NOMO-1 treated with DMSO at 0.1 percent for 48 hours (cell line): Measurements from ENCODE around the gene DDX27.

Experiments
- DNase-seq: peaks from one replicate; lab custom pipeline; 2025; ENCODE audit not compliant: unreplicated experiment; lab: John Stamatoyannopoulos, UW

Gene DDX27

GRCh38 chr20:49247792-49248191, 28.6 kb downstream of the DDX27 start:
- DNase-seq, result no peak

- DNase-seq, result no peak
These were observed 29.1 kb downstream of the DDX27 start for GRCh38 chr20:49248301-49248700.

DNA sequence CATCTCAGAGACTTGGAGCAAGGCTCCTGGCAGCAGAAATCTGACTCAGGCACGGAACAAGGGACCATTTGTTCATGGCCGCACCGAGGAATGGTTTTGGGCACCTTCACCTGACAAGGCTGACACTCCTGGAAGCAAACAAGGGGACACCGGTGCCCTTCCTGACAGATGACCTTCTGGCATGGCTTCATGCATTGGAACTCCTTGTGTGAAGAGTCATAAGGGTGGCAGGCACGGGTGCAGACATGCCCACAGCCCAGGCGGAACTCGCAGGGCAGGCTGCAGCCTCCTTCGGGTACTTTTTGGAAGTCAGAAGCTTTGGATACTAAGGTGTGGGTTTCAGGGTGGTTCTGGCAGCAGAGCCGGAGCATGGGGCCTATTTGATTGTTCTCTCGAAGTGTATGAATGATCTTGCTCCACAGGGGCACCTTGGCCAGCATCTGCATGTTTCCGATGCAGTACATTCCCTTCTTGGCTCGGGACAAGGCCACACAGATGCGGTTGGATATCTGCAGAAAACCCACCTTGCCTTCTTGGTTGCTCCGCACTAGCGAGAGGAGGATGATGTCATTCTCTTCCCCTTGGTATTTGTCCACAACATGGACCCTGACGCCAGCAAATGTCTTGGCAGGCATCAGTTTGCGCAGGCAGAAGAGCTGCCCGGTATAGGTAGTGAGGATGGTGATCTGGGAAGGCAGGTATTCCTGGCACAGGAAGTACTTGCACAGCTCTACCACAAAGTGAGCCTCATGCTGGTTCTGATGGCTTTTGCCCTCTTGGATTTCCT, 29.9 kb downstream of the DDX27 start:
- DNase-seq, result no peak

- no peak for DNase-seq
These were observed 33.5 kb downstream of the DDX27 start for GRCh38 chr20:49252556-49253350.

DNA sequence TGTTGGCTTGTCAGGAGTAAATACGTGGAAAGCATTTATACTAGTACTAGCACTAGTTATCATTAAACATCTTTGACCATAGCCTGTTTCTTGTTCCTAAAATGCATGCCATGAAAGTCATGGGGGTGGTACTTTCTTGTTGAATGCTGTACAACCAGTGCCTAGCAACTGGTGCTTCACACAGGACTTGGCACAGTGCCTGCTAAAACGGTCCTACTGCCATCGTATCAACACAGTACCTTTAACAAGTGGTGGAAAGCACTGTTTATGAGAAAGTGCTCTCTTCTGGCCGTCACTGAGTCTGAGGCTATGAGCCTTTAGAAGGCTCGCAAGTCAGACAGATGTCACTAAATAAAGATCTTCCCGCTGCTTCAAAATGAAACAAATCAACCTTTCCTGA, 37.0 kb downstream of the DDX27 start:
- no peak for DNase-seq

- DNase-seq, result no peak
These were observed 40.1 kb downstream of the DDX27 start for GRCh38 chr20:49259284-49259683.

- no peak for DNase-seq
These were observed 40.6 kb downstream of the DDX27 start for GRCh38 chr20:49259799-49260198.

DNA sequence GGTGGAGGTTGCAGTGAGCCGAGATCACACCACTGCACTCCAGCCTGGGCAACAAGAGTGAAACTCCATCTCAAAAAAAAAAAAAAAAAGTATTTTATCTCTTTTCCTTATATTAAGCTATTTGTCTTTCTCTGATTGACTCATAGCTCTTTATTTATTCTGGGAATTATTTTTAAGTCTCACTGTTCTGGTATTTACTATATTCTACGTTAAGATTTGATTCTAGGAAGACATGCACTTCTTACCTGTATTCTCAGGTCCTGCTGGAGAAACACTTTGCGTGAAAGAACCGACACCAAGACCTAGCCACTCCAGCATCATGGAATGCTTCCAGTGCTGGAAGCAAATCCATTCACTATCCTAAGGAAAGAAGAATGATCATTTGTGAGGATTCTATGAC, 41.0 kb downstream of the DDX27 start:
- DNase-seq, result no peak

DNA sequence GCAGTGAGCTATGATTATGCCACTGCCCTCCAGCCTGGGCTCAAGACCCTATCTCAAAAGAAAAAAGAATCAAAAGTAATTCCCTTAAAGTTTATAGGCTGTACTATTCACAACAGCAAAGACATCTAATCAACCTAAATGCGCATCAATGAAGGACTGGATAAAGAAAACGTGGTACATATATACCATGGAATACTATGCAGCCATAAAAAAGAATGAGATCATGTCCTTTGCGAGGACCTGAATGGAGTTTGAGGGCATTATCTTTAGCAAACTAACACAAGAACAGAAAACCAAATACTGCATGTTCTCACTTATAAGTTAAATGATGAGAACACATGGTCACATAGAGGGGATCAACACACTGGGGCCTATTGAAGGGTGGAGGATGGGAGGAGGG, 42.0 kb downstream of the DDX27 start:
- no peak for DNase-seq

GRCh38 chr20:49262444-49262843, 43.2 kb downstream of the DDX27 start:
- no peak for DNase-seq

DNA sequence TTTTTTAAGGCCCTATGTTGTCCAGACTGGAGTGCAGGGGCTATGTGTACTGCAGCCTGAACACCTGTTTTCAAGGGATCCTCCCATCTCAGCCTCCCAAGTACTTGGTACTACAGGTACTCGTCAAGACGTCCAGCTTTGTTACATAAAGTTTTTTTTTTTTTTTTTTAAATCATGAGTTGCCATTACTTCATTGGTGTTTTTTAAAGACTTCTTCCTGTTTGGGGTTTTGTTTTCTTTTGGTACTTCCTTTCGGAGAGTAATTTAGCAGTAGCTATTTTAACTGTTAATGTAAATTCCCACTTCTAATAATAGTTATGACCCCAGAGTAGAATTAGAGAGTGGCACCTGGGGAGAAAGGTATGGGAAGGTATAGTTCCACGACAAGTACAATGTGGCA, 48.1 kb downstream of the DDX27 start:
- DNase-seq, result no peak

GRCh38 chr20:49268600-49269365, 49.6 kb downstream of the DDX27 start:
- no peak for DNase-seq

- no peak for DNase-seq
These were observed 51.0 kb downstream of the DDX27 start for GRCh38 chr20:49270177-49270576.

DNA sequence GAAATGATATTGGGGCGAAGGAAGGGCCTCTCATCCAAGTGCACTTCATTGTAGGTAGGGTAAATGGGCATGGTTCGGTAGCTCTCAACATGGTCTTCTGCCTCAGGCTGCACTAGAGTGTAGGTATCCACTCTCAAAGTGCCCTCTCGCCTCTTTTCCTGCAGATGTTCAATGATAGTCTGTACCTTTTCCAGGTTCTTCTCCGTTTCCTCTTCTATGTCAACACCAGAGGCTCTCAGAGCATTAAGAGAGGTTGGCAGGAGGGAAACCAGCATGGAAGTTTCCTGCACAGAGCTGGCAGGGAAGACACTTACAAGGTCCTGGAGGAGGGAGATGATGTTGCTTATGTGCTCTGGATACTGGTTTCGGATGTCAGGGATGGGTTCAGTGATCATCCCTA, 51.5 kb downstream of the DDX27 start:
- DNase-seq, result no peak

- DNase-seq, result no peak
These were observed 53.4 kb downstream of the DDX27 start for GRCh38 chr20:49272654-49273053.

DNA sequence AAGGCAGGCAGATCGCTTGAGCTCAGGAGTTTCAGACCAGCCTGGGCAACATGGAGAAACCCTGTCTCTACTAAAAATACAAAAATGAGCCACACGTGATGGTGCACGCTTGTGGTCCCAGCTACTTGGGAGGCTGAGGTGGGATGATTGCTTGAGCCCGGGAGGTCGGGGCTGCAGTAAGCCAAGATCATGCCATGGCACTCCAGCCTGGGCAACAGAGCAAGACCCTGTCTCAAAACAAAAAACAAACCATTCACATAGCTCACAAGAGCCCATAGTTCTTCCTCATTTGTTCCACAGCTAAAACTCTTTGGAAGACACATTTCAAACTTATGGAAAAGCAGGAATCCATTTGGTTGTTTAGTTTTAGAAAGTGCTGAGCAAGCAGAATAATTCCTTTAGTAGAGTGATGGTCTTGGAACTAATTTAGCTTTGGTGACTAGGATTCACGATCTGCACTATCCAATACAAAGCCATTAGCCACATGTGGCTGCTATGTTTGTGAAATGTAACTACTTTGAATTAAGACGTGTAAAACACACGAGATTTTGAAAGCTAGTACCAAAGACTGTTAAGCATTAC, 54.6 kb downstream of the DDX27 start:
- DNase-seq, result no peak

- no peak for DNase-seq
These were observed 56.0 kb downstream of the DDX27 start for GRCh38 chr20:49275216-49275615.

GRCh38 chr20:49275636-49276035, 56.4 kb downstream of the DDX27 start:
- DNase-seq, result no peak

DNA sequence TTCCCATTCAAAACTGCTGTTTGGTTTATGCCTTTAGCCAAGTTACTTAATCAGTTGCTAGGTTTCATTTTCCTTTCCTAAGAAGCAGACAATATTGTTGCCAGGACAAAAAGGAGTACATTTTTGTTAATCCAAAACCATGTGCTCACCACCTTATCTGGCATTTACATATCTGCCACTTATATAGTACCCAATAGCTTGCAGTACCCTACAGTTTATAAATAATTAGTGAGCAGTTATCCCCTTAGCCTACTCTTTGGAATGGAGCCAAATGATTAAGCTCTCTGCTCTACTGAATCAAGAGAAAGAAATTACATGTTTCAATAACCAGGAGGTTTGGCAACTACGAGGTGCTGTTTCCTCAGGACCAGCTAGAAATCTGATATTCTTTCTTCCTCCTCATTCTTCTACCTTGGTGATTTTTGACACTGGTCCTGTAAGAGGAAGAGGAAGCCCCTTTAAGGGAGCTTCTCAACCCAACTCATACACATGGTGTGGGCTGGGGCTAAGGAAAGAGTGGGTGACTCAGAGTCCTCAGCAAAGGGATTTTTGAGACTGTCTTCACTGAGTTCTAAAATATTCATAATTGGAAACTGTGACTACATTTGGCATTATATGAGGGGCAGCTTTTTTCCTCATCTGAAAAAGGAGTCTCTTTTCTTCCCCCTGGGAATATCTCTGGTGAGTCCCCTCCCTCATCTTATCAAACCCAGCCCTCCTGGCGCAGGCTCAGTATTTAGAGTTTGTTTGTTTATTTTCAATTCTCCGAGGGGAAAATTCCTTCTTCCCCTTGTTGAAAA, 57.1 kb downstream of the DDX27 start:
- DNase-seq, result peak; percentile 77

DNA sequence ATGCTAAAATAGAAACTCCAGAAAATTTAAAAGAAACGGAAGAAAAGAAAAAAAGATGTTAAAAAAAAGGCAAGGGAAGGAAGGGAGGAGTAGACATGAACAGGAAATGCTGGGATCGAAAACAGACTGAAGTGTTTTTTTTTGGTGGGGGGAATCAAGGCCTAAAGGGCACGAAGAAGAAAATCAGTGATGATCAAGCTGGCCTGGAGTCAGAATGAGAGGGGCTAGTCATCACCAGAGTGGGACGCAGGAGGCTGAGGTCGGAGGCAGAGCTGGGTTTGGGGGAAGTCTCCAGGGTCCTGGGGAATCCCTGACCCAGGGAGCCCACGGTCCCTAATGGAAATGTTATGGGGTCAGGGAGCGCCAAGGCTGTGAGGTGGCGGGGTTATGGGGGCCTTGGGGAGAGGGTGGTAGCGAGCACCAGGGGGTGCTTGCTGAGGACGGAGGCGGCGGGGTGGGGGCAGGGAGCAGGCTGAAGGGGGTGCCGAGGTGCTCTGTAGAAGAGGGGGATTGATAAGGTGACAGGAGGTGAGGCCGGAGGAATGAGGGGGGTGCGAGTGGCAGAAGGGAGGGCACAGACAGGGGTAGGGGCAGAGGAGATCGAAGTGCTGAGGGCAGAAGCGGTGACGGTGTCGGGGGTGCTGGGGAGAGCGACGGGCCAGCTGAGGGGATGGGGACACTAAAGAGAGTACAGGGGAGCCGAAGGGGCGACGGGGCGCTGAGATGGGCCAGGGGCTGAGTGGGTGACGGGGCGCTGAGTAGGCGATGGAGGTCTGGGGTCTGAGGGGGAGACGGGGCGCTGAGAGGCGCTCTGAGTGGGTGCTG, 58.0 kb downstream of the DDX27 start:
- DNase-seq, result no peak
